GM21737 (cell line): ENCODE data around the gene ARHGAP26.
"Not testable (repeated sequence)": the region's sequence is repeated elsewhere in the genome, so short reads cannot be mapped to it uniquely, and the experiment has no call there.

ENCODE experiments used
- ATAC-seq: cut with Tn5 transposase; IDR thresholded peaks from one replicate; pipeline ENCODE4 v1.9.1; 2021; ENCODE audit warnings: mild to moderate bottlenecking, moderate library complexity; ENCODE audit not compliant: unreplicated experiment

Gene ARHGAP26

DNA sequence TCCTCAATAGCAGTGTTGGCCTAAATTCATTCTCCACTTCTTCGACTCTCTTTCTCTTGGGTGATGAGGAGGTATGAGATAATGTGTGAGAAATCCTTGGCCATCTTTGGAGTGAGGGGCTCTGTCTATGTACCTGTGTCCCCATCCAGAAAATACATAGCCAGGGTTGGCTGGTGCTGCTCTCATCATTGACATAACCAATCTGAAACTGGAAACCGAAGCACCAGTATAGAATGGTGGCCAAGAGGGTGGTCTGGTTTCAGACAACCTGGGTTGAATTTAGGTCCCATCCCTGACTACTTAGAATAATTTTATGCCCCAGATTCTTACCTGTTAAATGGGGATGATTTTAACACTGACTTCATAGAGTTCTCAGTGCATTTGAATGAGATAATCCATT lies 208.1 kb downstream of the ARHGAP26 start:
- ATAC-seq: no peak

DNA sequence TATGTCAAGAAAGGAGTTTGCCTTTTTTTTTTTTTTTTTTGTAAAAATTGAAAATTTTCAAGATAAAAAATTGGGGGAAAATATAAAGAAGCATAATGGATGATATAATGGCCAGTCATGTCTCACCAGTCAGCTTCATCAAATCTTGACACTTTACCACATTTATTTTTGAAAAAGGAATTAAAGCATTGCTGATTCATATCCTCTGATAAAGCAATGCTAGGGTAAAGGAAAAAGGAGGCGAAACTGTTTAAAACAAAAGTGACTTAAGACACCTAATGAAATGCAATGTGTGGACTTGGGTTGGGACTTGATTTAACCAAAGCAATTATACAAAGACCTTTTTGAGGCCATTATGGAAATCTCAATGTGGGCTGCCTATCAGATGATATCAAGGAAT lies 208.5 kb downstream of the ARHGAP26 start:
- no peak for ATAC-seq

DNA sequence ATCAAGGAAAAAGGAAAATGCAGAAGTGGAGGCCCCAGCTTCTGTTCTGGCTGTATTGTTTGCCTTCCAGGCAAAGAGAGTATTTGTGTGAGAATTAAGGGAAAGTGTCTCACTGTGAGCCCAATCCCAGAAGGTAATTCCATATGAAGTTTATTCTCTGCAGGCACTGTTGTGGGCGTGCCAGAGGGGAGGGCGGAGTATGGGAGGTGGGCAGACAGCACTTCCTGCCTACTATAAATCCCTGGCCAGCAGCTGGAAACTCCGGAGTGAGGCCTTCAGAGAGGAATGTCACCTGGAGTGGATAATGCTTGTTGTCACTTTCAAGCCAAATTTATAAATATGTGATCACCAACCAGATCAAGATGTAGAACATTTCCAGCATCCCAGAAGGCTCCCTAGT lies 209.5 kb downstream of the ARHGAP26 start:
- ATAC-seq: no peak

DNA sequence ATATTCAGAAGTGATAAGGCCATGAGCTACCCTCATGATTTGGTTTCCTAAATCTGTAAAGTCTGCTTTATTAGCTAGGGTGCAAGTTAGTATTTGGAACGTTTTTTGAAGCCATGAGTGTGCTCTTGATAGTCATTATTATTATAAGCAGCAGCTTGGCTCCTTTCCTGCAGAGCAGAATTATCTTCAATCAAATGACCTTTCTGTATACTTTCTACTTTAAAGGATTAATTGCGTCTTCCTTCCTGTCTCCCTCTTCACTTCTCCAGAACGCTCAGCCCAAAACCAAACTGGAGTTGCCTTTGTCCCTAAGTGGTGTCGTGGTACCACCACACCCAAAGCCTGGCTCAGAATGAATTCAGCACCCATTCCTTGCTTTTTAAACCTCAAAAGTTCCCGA lies 211.3 kb downstream of the ARHGAP26 start:
- no peak for ATAC-seq

DNA sequence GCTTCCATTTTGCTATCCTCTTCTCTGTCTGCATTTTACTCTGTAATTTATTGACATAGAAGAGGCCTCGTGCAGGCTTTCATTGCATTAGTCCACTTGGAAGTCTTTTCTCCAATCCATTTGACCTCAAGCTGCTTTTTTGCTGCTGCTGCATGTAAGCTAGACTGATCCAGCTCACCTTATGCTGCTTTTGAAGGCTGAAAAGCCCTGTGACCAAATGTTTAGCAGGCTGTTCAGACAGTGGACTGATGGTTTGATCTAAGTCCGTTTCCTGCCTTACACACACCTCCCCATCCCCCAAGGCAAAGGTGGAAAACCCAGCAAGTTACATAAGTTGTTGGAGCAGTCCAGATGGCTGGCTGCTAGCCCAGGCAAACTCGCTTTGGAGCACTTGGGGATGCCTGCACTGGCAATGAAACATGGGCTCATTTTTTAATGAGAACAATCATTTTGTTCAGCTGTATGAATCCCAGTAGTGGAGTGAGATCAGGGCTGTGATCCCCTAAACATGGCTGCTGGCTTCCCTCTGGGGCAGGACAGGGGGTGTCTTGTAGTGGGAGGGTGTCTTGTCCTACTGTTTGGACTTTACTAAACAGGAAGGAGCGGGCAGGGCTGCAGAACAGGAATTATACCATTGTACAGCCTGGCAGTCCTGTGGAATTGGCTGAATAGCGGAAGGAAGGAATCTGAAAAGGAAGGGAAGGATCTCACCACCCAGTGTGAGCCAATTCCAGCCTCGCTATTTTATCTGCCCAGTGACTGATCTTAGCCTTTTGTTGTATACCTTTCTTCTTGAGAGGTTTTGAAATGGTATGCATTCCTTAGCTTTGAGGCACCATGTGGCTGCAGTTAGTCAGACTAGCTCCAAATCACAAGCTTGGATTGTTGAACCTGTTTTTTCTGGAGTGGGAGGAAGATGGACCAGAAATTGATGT lies 212.0 kb downstream of the ARHGAP26 start:
- no peak for ATAC-seq

DNA sequence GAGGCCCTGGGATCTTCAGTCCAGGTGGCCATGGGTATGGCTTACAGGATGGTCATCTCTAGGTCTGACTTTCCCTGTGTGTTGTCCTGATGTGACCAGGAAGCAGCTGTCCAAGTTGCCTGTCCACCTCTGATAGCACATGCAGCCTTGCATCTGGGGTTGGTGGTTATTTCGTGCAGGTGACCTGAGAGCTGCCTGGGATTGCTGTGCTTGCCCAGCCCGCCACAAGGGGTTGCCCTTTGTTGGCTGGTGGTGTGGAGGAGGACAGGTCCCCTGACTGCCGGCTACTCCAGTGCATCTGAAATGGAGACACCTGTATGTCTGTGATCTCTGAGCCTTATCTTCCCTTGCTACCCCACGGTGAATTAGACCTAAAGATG lies 212.6 kb downstream of the ARHGAP26 start:
- ATAC-seq: no peak

DNA sequence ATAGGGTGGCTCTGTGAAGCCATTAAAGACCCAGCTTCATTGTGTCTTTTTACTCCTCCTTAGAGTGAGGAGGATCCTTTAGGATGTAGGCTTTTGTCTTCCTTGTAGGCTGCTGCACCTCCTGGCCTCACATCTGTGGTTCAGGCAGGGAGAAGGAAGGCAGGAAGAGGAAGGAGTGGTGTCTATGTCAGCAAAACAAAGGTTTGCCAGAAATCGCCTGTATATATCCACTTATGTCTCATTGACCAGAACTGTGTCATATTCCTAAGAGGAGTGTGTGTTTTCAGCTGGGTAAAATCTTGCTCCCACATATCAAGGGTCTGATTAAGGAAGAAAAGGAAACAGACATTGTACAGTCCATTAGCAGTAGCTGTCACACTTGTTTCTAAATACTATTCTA lies 213.8 kb downstream of the ARHGAP26 start:
- no peak for ATAC-seq

DNA sequence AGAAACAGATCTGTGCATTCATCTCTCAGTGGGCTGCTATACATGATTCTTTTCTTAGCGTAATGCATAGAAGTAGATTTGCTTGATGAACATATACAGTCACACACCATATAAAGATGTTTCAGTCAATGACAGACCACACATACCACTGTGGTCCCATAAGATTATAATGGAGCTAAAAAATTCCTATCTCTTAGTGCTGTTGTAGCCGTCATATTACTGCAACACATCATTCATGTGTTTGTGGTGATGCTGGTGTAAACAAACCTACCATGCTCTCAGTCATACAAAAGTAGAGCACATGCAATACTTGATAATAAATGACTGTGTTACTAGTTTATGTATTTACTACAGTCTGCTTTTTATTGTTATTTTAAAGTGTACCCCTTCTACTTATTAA lies 214.3 kb downstream of the ARHGAP26 start:
- ATAC-seq: no peak

DNA sequence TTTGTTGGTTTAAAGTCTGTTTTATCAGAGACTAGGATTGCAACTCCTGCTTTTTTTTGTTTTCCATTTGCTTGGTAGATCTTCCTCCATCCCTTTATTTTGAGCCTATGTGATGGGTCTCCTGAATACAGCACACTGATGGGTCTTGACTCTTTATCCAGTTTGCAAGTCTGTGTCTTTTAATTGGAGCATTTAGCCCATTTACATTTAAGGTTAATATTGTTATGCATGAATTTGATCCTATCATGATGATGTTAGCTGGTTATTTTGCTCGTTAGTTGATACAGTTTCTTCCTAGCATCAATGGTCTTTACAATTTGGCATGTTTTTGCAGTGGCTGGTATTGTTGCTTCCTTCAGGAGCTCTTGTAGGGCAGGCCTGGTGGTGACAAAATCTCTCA lies 219.1 kb downstream of the ARHGAP26 start:
- ATAC-seq: not testable (repeated sequence)

DNA sequence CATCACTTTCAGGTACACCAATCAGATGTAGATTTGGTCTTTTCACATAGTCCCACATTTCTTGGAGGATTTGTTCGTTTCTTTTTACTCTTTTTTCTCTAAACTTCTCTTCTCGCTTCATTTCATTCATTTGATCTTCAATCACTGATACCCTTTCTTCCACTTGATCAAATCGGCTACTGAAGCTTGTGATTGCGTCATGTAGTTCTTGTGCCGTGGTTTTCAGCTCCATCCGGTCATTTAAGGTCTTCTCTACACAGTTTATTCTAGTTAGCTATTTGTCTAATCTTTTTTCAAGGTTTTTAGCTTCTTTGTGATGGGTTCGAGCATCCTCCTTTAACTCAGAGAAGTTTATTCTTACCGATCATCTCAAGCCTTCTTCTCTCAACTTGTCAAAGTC lies 219.9 kb downstream of the ARHGAP26 start:
- not testable (repeated sequence) for ATAC-seq

DNA sequence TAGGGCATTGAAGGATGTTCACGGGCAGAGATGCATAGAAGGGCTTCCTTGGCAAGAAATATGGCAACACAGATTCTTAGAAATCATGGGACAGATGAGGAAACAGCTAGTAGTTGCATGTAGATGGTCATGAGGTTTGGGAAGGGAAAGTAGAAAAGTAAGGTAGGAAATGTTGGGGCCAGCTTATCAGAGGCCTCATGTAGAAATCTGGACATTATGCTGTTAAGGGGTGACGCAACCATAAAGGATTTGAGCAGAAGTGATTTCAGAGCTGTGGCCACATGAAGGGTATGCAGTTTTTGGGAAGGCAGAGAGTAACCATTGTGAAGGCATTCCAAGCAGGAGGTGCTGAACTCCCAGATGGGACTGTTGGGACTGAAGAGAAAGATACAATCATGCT lies 224.0 kb downstream of the ARHGAP26 start:
- ATAC-seq: no peak

DNA sequence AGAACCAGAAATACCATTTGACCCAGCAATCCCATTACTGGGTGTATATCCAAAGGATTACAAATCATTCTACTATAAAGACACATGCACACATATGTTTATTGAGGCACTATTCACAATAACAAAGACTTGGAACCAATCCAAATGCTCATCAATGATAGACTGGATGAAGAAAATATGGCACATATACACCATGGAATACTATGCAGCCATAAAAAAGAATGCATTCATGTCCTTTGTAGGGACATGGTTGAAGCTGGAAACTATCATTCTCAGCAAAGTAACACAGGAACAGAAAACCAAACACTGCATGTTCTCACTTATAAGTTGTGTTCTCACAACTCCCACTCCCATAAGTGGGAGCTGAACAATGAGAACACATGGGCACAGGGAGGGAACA lies 225.4 kb downstream of the ARHGAP26 start:
- ATAC-seq: not testable (repeated sequence)

DNA sequence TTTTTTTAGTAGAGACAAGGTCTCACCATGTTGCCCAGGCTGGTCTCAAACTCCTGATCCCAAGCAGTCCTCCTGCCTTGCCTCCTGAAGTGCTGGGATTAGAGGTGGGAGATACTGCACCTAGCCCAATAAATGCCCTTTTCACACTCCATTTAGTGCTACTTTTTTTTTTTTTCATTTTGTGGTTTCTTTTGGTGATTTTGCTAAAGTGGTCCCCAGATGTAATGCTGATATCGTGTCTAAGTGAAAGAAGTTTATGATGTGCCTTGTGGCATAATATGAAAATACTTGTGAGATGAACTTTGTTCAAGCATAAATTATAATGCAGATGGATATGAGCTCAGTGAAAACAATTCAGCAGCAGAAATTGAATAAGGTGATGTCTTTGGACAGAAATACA lies 227.4 kb downstream of the ARHGAP26 start:
- no peak for ATAC-seq

DNA sequence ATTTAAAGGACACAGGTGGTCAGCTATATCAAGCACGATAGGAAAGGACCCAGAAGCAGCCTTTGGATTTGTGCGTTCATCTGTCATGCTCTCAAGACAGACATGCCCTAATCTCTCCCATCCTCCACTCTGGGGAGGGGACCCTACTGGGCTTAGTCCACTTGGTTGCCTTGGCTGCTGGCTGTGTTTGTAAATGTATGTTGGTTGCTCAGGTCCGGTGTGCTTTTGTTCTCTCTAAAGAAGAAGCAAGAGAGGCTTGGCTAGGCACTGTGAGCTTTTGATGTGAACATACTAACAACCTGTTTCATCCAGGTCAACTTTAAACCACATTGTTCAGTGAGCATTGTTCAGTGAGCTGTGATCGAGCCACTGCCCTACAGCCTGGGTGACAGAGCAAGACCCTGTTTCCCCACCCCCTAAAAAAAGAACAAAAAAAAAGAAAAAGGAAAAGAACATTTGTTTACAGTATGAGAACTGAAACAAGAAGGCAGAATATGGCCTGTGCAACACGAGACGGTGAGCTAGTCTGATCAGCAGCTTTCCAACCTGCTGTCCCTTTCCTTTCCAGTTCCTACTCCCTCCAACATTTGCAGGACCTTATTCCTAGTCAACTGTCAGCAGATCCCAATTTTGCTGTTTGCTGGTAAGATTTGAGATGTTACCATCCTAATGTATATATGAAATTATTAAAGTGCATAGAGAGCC lies 228.3 kb downstream of the ARHGAP26 start:
- peak; percentile 28 for ATAC-seq

DNA sequence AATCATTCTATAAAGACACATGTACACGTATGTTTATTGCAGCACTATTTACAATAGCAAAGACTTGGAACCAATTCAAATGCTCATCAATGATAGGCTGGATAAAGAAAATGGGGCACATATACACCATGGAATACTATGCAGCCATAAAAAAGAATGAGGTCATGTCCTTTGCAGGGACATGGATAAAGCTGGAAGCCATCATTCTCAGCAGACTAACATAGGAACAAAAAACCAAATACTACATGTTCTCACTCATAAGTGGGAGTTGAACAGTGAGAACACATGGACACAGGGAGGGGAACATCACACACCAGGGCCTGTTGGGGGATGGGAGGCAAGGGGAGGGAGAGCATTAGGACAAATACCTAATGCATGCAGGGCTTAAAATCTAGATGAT lies 230.4 kb downstream of the ARHGAP26 start:
- not testable (repeated sequence) for ATAC-seq

DNA sequence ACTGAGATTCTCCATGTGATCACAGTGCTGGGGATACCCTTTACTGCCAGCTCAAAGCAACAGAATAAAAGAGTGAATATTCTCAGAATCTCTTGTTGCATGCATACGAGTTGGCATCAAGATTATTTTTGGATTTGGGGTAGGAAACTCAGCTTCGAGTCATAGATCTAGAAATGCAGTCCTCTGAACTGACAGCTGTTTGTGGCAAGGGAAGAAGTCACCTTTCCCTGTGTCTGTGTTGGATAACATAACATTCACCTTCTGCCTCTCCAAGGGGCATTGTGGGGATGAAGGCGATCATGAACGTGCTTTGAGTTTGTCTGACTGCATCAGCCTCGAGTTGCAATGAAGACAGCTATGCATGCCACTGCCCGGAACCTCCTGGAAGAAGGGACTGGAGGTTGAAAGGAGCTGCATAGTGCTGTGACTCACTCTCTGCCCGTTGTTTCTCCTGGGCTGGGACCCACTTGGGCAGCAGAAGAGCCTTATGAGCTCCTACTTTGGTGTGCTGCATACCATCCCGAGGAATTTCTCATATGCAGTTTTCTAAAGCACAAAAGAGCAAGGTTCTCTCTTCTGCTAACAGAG lies 231.7 kb downstream of the ARHGAP26 start:
- peak; percentile 1 for ATAC-seq

DNA sequence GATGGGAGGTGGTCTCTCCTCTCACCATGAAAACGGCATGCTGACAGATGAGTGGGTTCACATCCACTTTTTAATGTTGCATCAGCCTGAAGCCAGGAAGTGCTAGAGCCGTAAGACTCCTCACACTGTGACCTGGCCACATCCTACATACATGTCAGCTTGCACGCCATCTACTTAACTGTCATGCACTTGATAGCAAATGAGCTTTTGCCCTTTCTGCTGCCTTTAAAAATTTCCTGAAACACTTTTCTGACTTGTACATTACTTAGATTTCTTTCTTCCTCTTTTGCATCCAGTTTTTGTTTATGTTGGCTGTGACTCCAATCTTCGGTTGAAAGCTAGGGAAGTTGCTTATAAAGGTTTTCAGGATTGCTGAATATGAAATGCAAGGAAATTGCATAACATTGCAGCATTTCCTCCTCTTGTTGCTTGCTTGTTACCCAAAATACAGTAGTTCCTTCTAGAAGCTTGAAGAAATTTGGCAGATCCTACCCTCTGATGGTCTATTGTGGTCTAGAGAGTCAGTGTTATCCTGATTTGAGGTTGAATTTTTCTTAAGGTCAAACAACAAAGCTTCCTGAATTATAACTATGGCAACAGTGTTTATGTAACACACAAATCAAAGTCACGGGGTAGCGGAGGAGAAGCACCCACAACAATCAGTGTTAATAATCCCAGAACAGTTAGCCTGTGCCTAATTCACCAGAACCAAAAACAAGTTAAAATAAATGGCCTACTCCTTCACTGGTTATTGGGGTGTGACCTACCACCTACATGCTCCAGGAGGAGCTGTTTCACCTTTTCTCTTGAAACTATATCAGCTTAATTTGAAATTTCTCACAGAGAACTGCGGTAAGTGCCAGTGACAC lies 232.5 kb downstream of the ARHGAP26 start:
- ATAC-seq: peak; percentile 68

DNA sequence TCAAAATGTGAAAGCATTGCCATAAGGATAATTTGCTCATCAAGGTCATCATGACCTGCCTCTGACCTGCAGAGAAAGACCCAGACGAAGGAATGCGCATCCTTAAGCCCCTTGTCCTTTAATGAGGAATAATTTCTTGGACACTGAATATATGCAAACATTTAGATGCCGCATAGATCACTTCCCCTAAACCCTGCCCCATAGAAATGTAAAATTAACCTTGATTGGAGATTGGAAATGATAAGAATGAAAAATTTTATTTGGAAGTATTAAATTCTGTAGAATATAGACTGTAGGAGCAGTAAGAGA lies 233.1 kb downstream of the ARHGAP26 start:
- no peak for ATAC-seq

DNA sequence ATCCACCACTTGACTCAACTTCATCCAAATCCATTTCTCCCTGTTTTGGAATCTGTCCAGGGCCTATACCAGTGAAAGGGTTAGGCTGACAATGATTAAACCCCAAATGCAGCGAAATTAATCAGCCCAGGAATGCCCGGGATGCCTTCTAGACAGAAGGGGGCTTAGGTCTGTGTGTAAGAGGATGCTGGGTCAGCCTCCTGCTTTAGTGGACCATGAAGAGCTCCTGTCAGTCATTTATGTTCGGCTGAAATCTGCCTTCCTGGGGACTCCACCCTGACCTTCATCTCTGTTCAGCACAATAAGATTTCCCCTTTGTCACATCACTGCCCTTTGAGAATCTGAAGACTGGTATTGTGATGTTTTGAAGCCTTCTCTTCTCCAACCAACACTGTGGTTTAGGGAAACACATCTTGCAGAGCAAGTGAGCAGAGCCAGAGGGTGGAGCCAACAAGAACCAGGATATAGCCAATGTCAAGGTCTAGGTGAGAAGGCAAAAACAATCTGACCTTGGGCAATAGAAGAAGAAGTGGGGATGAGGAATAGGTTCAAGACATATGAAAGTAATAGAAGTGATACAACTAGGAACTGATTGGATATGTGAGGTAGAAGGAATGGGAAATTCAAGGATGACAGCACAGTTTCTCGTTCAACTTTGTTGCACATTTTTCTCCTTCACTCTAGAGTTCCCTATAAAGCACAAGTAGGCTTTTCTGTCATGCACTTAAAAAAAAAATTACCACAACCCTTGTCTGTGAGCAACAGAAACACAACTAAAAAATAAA lies 234.4 kb downstream of the ARHGAP26 start:
- peak; percentile 47 for ATAC-seq

DNA sequence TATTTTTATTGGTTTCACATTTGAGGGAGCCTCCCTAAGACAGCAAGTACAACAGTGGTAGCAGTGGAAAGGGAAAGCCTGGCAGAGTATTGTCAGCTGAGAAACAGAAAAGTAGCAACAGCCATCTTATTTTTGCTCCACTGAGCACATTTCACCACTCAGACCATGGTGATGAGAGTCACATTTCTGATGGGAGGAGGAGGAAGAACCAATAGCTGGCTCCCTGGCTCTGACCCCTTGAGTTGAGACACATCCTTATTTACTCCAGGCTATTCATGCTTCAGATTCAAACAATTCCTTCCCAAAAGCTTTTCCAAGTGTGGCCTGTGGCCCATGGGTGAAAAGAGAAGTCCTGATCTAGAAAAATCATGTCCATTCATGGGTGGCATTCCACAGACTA lies 236.3 kb downstream of the ARHGAP26 start:
- no peak for ATAC-seq
